Type B pancreatic cell (in vitro differentiated cells): ENCODE measurements around the gene CTDNEP1. TPM values are rescaled to one million over a fixed set of nuclear protein-coding genes. Genes with fewer than 3 reads are reported as not detected.

Source experiments
- DNase-seq: peaks from one replicate; pipeline ENCODE4 v3.0.0; 2021; ENCODE audit warnings: mixed read lengths; ENCODE audit not compliant: unreplicated experiment; ENCODE audit errors: extremely low spot score
- H3K27ac Mint-ChIP-seq: 2 replicates; pipeline ENCODE4 v1.8.0; 2021; ENCODE audit warnings: mild to moderate bottlenecking, mixed read lengths
- H3K27me3 Mint-ChIP-seq: 2 replicates; pipeline ENCODE4 v1.8.0; 2021; ENCODE audit warnings: mixed read lengths
- H3K36me3 Mint-ChIP-seq: 2 replicates; pipeline ENCODE4 v1.8.0; 2021; ENCODE audit warnings: mixed read lengths
- H3K4me1 Mint-ChIP-seq: one replicate; pipeline ENCODE4 v1.8.0; 2021; ENCODE audit warnings: mixed read lengths; ENCODE audit not compliant: unreplicated experiment
- H3K4me3 Mint-ChIP-seq: 2 replicates; pipeline ENCODE4 v1.8.0; 2021; ENCODE audit warnings: mild to moderate bottlenecking, mixed read lengths
- H3K9me3 Mint-ChIP-seq: 2 replicates; pipeline ENCODE4 v1.8.0; 2021; ENCODE audit warnings: mixed read lengths
- CTCF ChIP-seq: fragments of 200-600 bp; sonication (generic); conservative IDR thresholded peaks from 2 replicates; pipeline ENCODE4 v1.5.0; 2021; ENCODE audit warnings: antibody characterized with exemption, mild to moderate bottlenecking
- long read RNA-seq: library from polyadenylated mRNA; unstranded; transcript quantifications from one replicate; pipeline ENCODE4 v2.0.0, GENCODE V29; 2020
- total RNA-seq: library from RNA; stranded (reverse); gene quantifications from 2 replicates; pipeline ENCODE4 v1.2.1, GENCODE V29; 2021; ENCODE audit warnings: low replicate concordance

Gene CTDNEP1
- 138 and 154 TPM in 2 replicates for total RNA-seq
- long read RNA-seq, partial matches to known transcripts: 11 of 15 reads
- long read RNA-seq, other reads (novel, unspliced or antisense): 2 of 15 reads

- H3K27ac Mint-ChIP-seq: peak within 1 kb of the TSS; percentile 100
- no peaks in the 10 kb centered on the region for H3K9me3 Mint-ChIP-seq
- H3K4me3 Mint-ChIP-seq: peak within 1 kb of the TSS; percentile 97
- peak; percentile 100 for DNase-seq
- no peaks in the 10 kb centered on the region for H3K27me3 Mint-ChIP-seq
- TF ChIP-seq CTCF: no peak
- peaks cover 30% of the 10 kb centered on the region for H3K4me1 Mint-ChIP-seq
- peaks cover 20% of the 10 kb centered on the region for H3K36me3 Mint-ChIP-seq
Measured at GRCh38 chr17:7251661-7252175, at the start of gene CTDNEP1. CTDNEP1 (minus strand) TSS chr17:7251734; CDS start chr17:7251296, 438 bp downstream.

DNA sequence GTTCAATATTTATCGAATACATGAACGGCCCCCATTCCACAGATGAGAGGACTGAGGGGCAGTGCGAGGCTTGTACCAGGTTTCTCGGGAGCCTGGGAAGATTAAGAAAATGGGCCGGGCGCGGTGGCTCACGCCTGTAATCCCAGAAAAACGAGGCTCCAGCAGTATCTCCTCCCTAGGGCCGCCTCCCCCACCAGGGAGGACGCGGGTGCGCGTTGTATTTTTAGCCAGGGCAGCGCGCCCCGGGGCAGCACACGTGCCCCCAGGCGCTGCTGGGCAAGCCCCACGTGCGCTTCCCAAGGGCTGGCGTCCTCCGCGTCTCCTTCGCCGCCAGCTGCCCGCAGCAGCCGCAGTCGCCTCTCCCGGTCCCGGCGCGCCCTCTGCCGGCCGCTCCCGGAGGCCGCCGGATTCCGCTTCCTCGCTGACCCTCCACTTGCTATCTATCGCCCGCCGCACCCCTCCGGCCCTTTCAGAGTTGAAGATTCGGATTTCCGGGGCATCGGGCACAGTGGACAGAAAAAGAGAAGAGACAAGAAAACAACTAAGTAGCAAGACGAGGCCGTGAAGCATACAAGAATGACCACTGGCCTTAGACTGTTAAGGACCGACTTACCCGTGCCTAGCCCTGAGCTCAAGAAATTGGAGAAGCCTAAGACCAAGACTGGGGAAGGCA is 44.8 kb upstream of the CTDNEP1 start:
- peak overlapping the region; percentile 70 for H3K4me3 Mint-ChIP-seq
- peaks cover 49% of the 10 kb centered on the region for H3K27me3 Mint-ChIP-seq
- peaks cover 19% of the 10 kb centered on the region for H3K4me1 Mint-ChIP-seq
- peak overlapping the region; percentile 68 for H3K27ac Mint-ChIP-seq
- peak; percentile 90 for DNase-seq
- peak; percentile 97 for TF ChIP-seq CTCF
- H3K9me3 Mint-ChIP-seq: no peaks in the 10 kb centered on the region
- no peaks in the 10 kb centered on the region for H3K36me3 Mint-ChIP-seq

GRCh38 chr17:7295230-7296180 is 44.0 kb upstream of the CTDNEP1 start:
- H3K4me1 Mint-ChIP-seq: peaks cover 19% of the 10 kb centered on the region
- H3K36me3 Mint-ChIP-seq: no peaks in the 10 kb centered on the region
- DNase-seq: no peak
- no peak for TF ChIP-seq CTCF
- peak overlapping the region; percentile 47 for H3K27ac Mint-ChIP-seq
- peak overlapping the region; percentile 83 for H3K4me3 Mint-ChIP-seq
- H3K27me3 Mint-ChIP-seq: peaks cover 52% of the 10 kb centered on the region
- H3K9me3 Mint-ChIP-seq: no peaks in the 10 kb centered on the region

DNA sequence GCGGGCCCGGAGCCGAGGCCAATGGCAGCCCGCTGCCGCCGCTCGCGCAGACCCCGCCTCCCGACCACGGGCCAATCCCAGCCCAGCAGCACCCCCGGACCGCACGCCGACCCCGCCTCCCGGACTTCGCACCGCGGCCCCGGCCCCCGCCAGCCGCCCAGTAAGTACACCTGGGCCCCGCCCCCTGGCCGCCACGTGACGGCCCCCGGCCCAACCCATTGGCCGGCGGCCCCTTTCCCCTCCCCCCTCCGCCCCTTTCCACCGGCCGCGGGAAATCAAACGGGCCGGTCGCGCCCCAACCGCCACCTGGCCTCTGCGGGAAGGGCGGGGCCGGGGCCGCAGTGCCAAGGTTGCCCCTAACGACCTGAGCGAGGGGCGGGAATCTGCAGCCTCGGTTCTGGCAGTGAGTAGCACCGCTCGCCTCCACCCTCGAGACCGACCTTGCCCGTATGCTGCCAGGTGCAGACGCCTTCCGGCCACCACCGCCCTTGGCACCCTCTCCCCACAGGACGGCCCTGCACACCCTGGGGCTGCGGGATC is 43.1 kb upstream of the CTDNEP1 start, which contains the start of gene YBX2:
Gene YBX2 (minus strand): TSS at position 26 of the 540 bp plus-strand sequence. CDS start 139 bp downstream, outside the sequence.
- Mint-ChIP-seq H3K27ac (peak within 1 kb of the TSS; percentile 61), H3K36me3 (no peaks in the 10 kb centered on the region)

More for the DNA sequence above, 43.1 kb upstream of the CTDNEP1 start, which contains the start of gene YBX2:
- no peak for TF ChIP-seq CTCF
- Mint-ChIP-seq H3K27me3 (peaks cover 47% of the 10 kb centered on the region), H3K4me3 (peak within 1 kb of the TSS; percentile 83), H3K4me1 (peaks cover 19% of the 10 kb centered on the region), H3K9me3 (no peaks in the 10 kb centered on the region)
- DNase-seq: peak; percentile 87
